H1 (cell line): ENCODE results near the gene C12orf42. TPM values are rescaled to one million over a fixed set of nuclear protein-coding genes. Genes with fewer than 3 reads are reported as not detected.

Experiments used
- CTCF ChIA-PET: fragments of 300-600 bp; sonication (Branson Sonifier 250); formaldehyde crosslinking; loops from one replicate; lab custom pipeline; 2021; ENCODE audit not compliant: partially characterized antibody; lab: Charles Lee
- POLR2A ChIA-PET: fragments of 300-600 bp; sonication (Branson Sonifier 250); formaldehyde crosslinking; loops from one replicate; lab custom pipeline; 2021; ENCODE audit warnings: inconsistent platforms; ENCODE audit not compliant: partially characterized antibody; lab: Charles Lee
- DNase-seq, 2 experiments: peaks; one replicate each; pipeline versions ENCODE4 v3.0.0 to v3.0.0-alpha.2; 2010 to 2022; ENCODE audit warnings: low spot score in 2 of 2, low read depth in 1 of 2, mixed read lengths in 1 of 2
- FAIRE-seq: peaks from 2 replicates; lab custom pipeline; 2011; peaks lifted over from hg19 to GRCh38; lab: Jason Lieb, UNC
- H2AFZ ChIP-seq: 2 replicates; pipeline ENCODE4 v1.8.1; 2012; ENCODE audit warnings: low read length, inconsistent platforms
- H2AK5ac ChIP-seq: 2 replicates; pipeline ENCODE4 v1.6.1; 2013; ENCODE audit warnings: low read depth, low read length
- H2BK120ac ChIP-seq: replicated peaks from 2 replicates; pipeline ENCODE3; 2013; ENCODE audit warnings: low read depth, low read length, inconsistent platforms
- H2BK12ac ChIP-seq: 2 replicates; pipeline ENCODE4 v1.6.1; 2013; ENCODE audit warnings: low read depth, low read length
- H2BK15ac ChIP-seq: 2 replicates; pipeline ENCODE4 v1.6.1; 2013; ENCODE audit warnings: low read length
- H2BK20ac ChIP-seq: 2 replicates; pipeline ENCODE4 v1.6.1; 2013; ENCODE audit warnings: low read length
- H2BK5ac ChIP-seq: 2 replicates; pipeline ENCODE4 v1.6.1; 2013; ENCODE audit warnings: low read depth, low read length
- H3K14ac ChIP-seq: 2 replicates; pipeline ENCODE4 v1.6.1; 2013; ENCODE audit warnings: inconsistent platforms; ENCODE audit not compliant: insufficient read length
- H3K18ac ChIP-seq: 2 replicates; pipeline ENCODE4 v1.6.1; 2013; ENCODE audit warnings: low read length; ENCODE audit errors: extremely low read depth
- H3K23ac ChIP-seq: 2 replicates; pipeline ENCODE4 v1.6.1; 2013; ENCODE audit warnings: inconsistent platforms; ENCODE audit not compliant: insufficient read length
- H3K23me2 ChIP-seq: 2 replicates; pipeline ENCODE4 v1.6.1; 2013; ENCODE audit warnings: low read depth, low read length
- H3K27ac ChIP-seq: 2 replicates; pipeline ENCODE4 v1.6.1; 2011; ENCODE audit warnings: low read depth, low read length, inconsistent platforms
- H3K27me3 ChIP-seq, 4 experiments: replicated peaks in 1 of 4; 1 replicate in 1 of 4; 2 replicates in 3 of 4; pipeline versions ENCODE4 v1.6.1 to v1.8.1; 2011 to 2013; ENCODE audit warnings: low read length in 3 of 4, mild to moderate bottlenecking in 3 of 4, inconsistent platforms in 2 of 4, mixed read lengths in 2 of 4, moderate library complexity in 1 of 4; ENCODE audit not compliant: control insufficient read depth in 3 of 4, insufficient read depth in 3 of 4; ENCODE audit errors: extremely low read depth in 1 of 4
- H3K36me3 ChIP-seq, 4 experiments: 2 replicates each; pipeline versions ENCODE4 v1.6.1 to v1.8.1; 2011 to 2013; ENCODE audit warnings: mild to moderate bottlenecking in 4 of 4, low read length in 3 of 4, moderate library complexity in 2 of 4, control low read depth in 1 of 4, inconsistent platforms in 1 of 4; ENCODE audit not compliant: insufficient read depth in 4 of 4, control insufficient read depth in 2 of 4
- H3K4ac ChIP-seq: replicated peaks from 2 replicates; pipeline ENCODE3; 2013; ENCODE audit warnings: low read length, low read depth, mixed read lengths, inconsistent platforms; ENCODE audit not compliant: insufficient read length
- H3K4me1 ChIP-seq, 4 experiments: replicated peaks in 1 of 4; 1 replicate in 1 of 4; 2 replicates in 3 of 4; pipeline versions ENCODE4 v1.6.1 to v1.8.1; 2011 to 2013; ENCODE audit warnings: low read length in 3 of 4, inconsistent platforms in 2 of 4, mixed read lengths in 1 of 4; ENCODE audit not compliant: insufficient read depth in 4 of 4, control insufficient read depth in 3 of 4
- H3K4me2 ChIP-seq, 2 experiments: 2 replicates each; pipeline versions ENCODE4 v1.6.1 to v1.8.1; 2011 to 2013; ENCODE audit warnings: low read depth in 2 of 2, low read length in 2 of 2, control low read depth in 1 of 2, inconsistent platforms in 1 of 2, mild to moderate bottlenecking in 1 of 2; ENCODE audit not compliant: insufficient read depth in 1 of 2
- H3K4me3 ChIP-seq, 4 experiments: fragments of 200-600, 300-600 bp in 1 of 4; sonication (generic), shearing (Covaris generic), sonication (Bioruptor Twin) in 1 of 4; 2 replicates each; pipeline versions ENCODE4 v1.5.1 to v1.8.1; 2011 to 2016; ENCODE audit warnings: low read length in 4 of 4, low read depth in 3 of 4, control low read depth in 2 of 4, inconsistent platforms in 2 of 4, mild to moderate bottlenecking in 2 of 4, mixed read lengths in 1 of 4, moderate library complexity in 1 of 4; ENCODE audit not compliant: insufficient read depth in 2 of 4; ENCODE audit errors: extremely low read depth in 1 of 4
- H3K56ac ChIP-seq: replicated peaks from 2 replicates; pipeline ENCODE3; 2013; ENCODE audit warnings: low read depth, mild to moderate bottlenecking, mixed read lengths, low read length, inconsistent platforms; ENCODE audit not compliant: insufficient read length
- H3K79me1 ChIP-seq: 2 replicates; pipeline ENCODE4 v1.6.1; 2013; ENCODE audit warnings: low read depth, low read length, control low read depth
- H3K79me2 ChIP-seq, 2 experiments: 2 replicates each; pipeline versions ENCODE4 v1.6.1 to v1.8.1; 2012 to 2013; ENCODE audit warnings: low read length in 2 of 2, mild to moderate bottlenecking in 2 of 2, inconsistent platforms in 1 of 2; ENCODE audit not compliant: insufficient read depth in 2 of 2, control insufficient read depth in 1 of 2
- H3K9ac ChIP-seq, 4 experiments: replicated peaks in 1 of 4; 1 replicate in 1 of 4; 2 replicates in 3 of 4; pipeline versions ENCODE4 v1.6.1 to v1.8.1; 2011 to 2013; ENCODE audit warnings: low read depth in 3 of 4, low read length in 3 of 4, control low read depth in 2 of 4, mild to moderate bottlenecking in 2 of 4, moderate library complexity in 2 of 4, inconsistent platforms in 1 of 4; ENCODE audit errors: extremely low read depth in 1 of 4
- H3K9me3 ChIP-seq, 2 experiments: 2 replicates each; pipeline versions ENCODE4 v1.6.1 to v1.8.1; 2012 to 2013; ENCODE audit warnings: mild to moderate bottlenecking in 2 of 2, moderate library complexity in 2 of 2, control low read depth in 1 of 2, inconsistent platforms in 1 of 2, low read depth in 1 of 2, low read length in 1 of 2, mixed read lengths in 1 of 2; ENCODE audit not compliant: insufficient read depth in 2 of 2
- H4K20me1 ChIP-seq, 2 experiments: replicated peaks in 1 of 2; 2 replicates each; pipeline versions ENCODE3 to v1.8.1; 2011 to 2013; ENCODE audit warnings: inconsistent platforms in 2 of 2, low read length in 2 of 2, mild to moderate bottlenecking in 1 of 2; ENCODE audit not compliant: insufficient read depth in 2 of 2, control insufficient read depth in 1 of 2
- H4K5ac ChIP-seq: 2 replicates; pipeline ENCODE4 v1.6.1; 2013; ENCODE audit warnings: low read length, low read depth, mixed read lengths, inconsistent platforms; ENCODE audit not compliant: insufficient read length
- H4K8ac ChIP-seq: 2 replicates; pipeline ENCODE4 v1.8.0; 2013; ENCODE audit warnings: mild to moderate bottlenecking, moderate library complexity, low read length, inconsistent platforms; ENCODE audit not compliant: insufficient read depth; ENCODE audit errors: extremely low read depth
- H4K91ac ChIP-seq: replicated peaks from 2 replicates; pipeline ENCODE3; 2013; ENCODE audit warnings: low read length, mixed read lengths, inconsistent platforms; ENCODE audit not compliant: insufficient read length
- CTCF ChIP-seq, 3 experiments: IDR thresholded peaks; 1 replicate in 2 of 3; 2 replicates in 1 of 3; pipeline versions ENCODE4 v1.5.1 to v1.6.1; 2011; ENCODE audit warnings: low read length in 3 of 3, mild to moderate bottlenecking in 3 of 3, inconsistent platforms in 2 of 3, low read depth in 1 of 3, moderate library complexity in 1 of 3; ENCODE audit not compliant: insufficient read depth in 1 of 3; ENCODE audit errors: control extremely low read depth in 1 of 3
- EP300 ChIP-seq, 2 experiments: IDR thresholded peaks; 1 replicate in 1 of 2; 2 replicates in 1 of 2; pipeline ENCODE4 v1.6.1; 2011 to 2012; ENCODE audit warnings: low read depth in 2 of 2, low read length in 2 of 2, mild to moderate bottlenecking in 2 of 2, borderline replicate concordance in 1 of 2, inconsistent platforms in 1 of 2, moderate library complexity in 1 of 2
- SRF ChIP-seq: IDR thresholded peaks from 2 replicates; pipeline ENCODE4 v1.6.1; 2011; ENCODE audit warnings: mild to moderate bottlenecking, low read depth, low read length, moderate library complexity
- TEAD4 ChIP-seq: IDR thresholded peaks from 2 replicates; pipeline ENCODE4 v1.6.1; 2012; ENCODE audit warnings: low read depth, low read length, inconsistent platforms, mixed read lengths
- WGBS, 2 experiments: shearing (Covaris generic) in 1 of 2; methylation state at CpG; one replicate each; pipeline versions ENCODE4 v1.1.6 to v1.1.7; 2013 to 2015; ENCODE audit warnings: low lambda C conversion rate in 2 of 2, mixed read lengths in 2 of 2, inconsistent platforms in 1 of 2, low coverage in 1 of 2, missing lambda C conversion rate in 1 of 2; ENCODE audit not compliant: insufficient replicate concordance in 2 of 2, insufficient coverage in 1 of 2, insufficient read length in 1 of 2; ENCODE audit errors: extremely low coverage in 1 of 2, missing lambda C conversion rate in 1 of 2; 5-methylcytosine and 5-hydroxymethylcytosine counted together
- polyA plus RNA-seq, 7 experiments: library from polyadenylated mRNA; depleted of rRNA in 3 of 7; stranded (reverse) in 5 of 7; unstranded in 2 of 7; fragments of >200 nt in 5 of 7; fragments of 200-250 nt in 2 of 7; gene quantifications; 1 replicate in 5 of 7; 2 replicates in 1 of 7; 4 replicates in 1 of 7; pipeline versions ENCODE4 v1.2.1 to v1.2.3, GENCODE V29; 2011 to 2013; ENCODE audit warnings: missing spikeins in 2 of 7, mixed read lengths in 2 of 7
- total RNA-seq: library from RNA; stranded (reverse); fragmentation: NEBNext Ultra II Directional; extraction: Animal tissue kit (Norgen Biotek cat#: 25700); gene quantifications from 2 replicates; pipeline ENCODE4 v1.2.1, GENCODE V29; 2021

The C12orf42 gene
- total and polyA plus RNA-seq, 2 of the 8 experiments (the other 6 are each of a cell fraction or from before 2014, with no cell fraction given): 0.05 TPM; not detected in 1

- H2BK20ac ChIP-seq: no peak overlapping the region
- H3K27ac ChIP-seq: no peak overlapping the region
- no peak overlapping the region for H4K8ac ChIP-seq
- H3K4me2 ChIP-seq: no peak overlapping the region
- H3K36me3 ChIP-seq: no peaks in the 10 kb centered on the region; a peak in 1 of 8 replicates
- H3K9ac ChIP-seq: no peak overlapping the region
- no peaks in the 10 kb centered on the region for H4K20me1 ChIP-seq
- H2AK5ac ChIP-seq: no peak overlapping the region
- no peak overlapping the region for H3K4ac ChIP-seq
- H3K4me1 ChIP-seq: no peaks in the 10 kb centered on the region
- H3K27me3 ChIP-seq: no peaks in the 10 kb centered on the region
- H2BK15ac ChIP-seq: no peak overlapping the region
- H3K18ac ChIP-seq: no peak overlapping the region
- H3K79me2 ChIP-seq: no peaks in the 10 kb centered on the region
- H4K91ac ChIP-seq: no peak overlapping the region
- no peak overlapping the region for H3K14ac ChIP-seq
- H3K4me3 ChIP-seq: no peak overlapping the region
- ChIA-PET POLR2A (no interaction called here), CTCF (no interaction called here)
- FAIRE-seq (no peak), DNase-seq (no peak)
- H3K56ac ChIP-seq: no peak overlapping the region
- 100% methylated on average over 2 of the region's 2 CpGs; no CpG with 5 or more reads in 1 of the 2 experiments for WGBS, 2 experiments
- H3K79me1 ChIP-seq: no peaks in the 10 kb centered on the region
- no peak overlapping the region for H2BK120ac ChIP-seq
- H3K23me2 ChIP-seq: no peaks in the 10 kb centered on the region
- no peak overlapping the region for H3K23ac ChIP-seq
- H2BK5ac ChIP-seq: no peak overlapping the region
- H3K9me3 ChIP-seq: 0 out of 4 replicates have a peak, but pooled peaks cover 0 to 9% of the 10 kb centered on the region in 2 experiments
- no peak overlapping the region for H2AFZ ChIP-seq
- H4K5ac ChIP-seq: no peak overlapping the region
- H2BK12ac ChIP-seq: no peak overlapping the region
- TF ChIP-seq CTCF (IDR thresholded peaks at IDR 0.05; ENCODE audit: control extremely low read depth in 1 of 3, insufficient read depth in 1 of 3, low read depth in 1 of 3, low read length in 3 of 3): no peak
- no peak for TF ChIP-seq EP300 (IDR thresholded peaks at IDR 0.05; ENCODE audit: borderline replicate concordance in 1 of 2, low read depth in 2 of 2, low read length in 2 of 2)
- no peak for TF ChIP-seq TEAD4
- TF ChIP-seq SRF: no peak
These were observed 63.8 kb downstream of the C12orf42 start for GRCh38 chr12:103431950-103432349.
